NCI-H748 (cell line): ENCODE results near the gene FBXW9.
"Not testable (repeated sequence)": the region's sequence is repeated elsewhere in the genome, so short reads cannot be mapped to it uniquely, and the experiment has no call there.

Experiments
- DNase-seq: peaks from one replicate; lab custom pipeline; 2025; ENCODE audit not compliant: unreplicated experiment; lab: John Stamatoyannopoulos, UW

The FBXW9 gene

DNA sequence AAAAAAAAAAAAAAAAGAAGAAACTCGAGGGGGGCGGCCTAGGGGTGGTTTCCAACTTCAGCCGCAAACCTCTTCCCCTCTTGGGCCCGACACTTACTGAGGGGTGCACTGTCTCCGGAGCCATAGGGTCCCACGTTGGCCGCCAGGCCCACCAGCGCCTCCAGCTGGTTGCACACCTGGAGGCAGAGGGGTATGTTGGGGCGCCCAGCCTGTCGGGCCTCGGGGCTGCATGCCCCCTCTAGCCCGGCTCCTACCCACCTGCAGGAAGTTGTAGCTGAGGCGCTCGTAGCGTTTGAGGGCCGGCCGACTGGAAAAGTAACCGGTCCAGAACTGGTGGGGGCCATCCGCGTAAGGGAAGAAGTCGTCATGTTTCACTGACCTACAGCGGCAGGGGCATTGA lies 38.5 kb downstream of the FBXW9 start:
- DNase-seq = no peak

DNA sequence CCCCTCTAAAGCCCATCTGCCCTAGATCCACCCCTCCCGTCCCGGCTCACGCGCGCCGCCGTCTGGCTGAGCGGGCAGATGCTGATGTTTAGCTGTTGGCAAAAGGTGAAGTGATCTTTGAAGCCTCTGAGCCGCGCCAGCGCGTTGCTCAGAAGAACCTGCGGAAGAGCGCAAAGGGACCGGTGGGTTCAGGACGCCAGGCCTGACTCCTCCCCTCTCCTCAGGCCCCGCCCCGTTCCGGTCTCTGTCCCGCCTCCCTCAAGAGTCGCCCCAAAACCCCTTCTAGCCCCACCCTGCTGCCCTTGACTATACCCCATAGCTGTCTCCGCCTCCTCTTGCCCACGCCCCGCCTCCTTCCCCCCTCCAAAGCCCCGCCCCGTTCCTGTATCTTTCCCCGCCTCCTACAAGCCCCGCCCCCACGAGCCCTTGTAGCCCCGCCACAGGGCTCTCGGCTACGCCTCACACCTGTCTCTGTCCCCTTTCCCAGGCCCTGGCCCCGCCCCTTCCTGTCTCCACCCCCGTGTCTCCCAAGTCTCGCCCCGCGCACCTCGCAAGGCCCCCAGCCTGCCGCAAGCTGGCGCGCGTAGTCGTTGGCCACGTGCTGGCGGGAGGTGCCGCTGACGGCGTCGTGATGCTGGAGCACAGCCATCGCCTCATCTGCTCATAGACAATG lies 39.4 kb downstream of the FBXW9 start:
- DNase-seq = no peak

DNA sequence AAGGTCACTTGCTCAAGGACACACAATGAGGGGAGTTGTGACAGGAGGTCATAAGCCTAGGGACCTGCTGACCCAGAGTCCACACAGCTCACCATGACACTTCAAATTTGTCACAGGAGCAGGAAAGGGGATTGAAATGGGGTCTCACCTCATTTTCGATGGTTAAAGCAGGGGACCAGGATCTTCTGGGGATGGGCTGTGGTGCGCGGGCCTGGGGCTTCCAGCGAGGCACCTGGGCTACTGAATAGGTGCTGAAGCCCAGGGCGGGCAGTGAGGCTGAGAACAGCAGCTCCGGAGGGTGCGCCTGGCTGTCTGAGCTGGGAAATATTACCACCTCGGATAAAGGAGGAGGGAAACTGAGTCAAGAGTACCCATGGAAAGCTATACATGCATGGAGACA lies 40.9 kb downstream of the FBXW9 start:
- no peak for DNase-seq

DNA sequence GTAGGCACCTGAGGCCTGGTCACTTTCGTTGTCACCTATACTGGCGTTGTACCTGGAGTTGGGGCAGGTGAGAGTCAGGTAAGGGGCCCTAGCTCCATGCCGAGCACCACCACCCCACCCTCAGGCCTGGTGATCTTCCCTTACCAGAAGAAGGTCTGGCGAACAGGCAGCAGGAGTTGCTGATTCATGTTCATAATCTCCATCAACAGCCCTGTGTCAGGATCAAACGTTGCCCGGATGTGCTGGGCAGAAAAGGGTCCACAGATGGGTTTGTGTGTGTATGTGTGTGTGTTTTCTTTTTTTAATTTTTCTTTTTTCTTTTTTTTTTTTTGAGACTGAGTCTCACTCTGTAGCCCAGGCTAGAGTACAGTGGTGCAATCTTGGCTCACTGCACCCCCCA lies 44.2 kb downstream of the FBXW9 start:
- DNase-seq = no peak

DNA sequence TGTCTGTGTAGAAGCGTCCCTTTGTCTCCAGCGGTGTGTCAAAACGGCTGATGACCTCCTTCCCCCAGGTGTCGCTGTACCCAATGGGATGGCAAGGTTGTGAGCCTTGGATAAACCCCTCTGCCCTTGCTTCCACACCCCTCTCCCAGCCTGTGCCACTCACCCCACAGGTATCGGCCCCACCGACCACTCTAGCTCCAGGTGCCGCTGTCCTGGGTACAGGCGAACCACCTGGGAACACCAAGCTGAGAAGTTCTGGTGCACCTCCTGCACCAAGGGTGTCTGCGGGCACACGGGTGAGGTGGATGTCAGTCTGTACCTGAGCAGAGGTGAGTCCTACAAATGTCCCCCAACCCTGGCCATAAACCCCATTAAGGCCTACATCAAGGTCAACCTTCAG lies 46.5 kb downstream of the FBXW9 start:
- no peak for DNase-seq

DNA sequence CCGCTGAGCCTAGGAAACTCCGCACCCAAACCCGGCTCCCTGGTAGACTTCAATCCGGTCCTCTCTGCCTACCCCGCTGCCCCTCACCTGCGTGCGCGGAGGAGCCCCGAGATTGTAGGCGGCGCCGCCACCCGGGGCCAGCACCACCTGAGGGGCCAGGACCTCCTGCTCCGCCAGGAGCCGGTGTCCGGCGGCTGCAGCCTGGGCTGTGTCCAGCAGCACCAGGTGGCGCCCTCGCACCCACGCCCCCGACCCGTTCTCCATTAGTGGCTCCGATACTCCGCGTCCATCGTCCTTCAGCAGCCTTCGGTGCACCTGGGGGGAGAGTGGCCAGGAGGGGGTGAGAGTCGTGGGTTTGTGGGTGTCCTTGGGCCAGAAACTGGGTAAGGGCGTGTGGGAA lies 48.3 kb downstream of the FBXW9 start:
- DNase-seq = no peak

DNA sequence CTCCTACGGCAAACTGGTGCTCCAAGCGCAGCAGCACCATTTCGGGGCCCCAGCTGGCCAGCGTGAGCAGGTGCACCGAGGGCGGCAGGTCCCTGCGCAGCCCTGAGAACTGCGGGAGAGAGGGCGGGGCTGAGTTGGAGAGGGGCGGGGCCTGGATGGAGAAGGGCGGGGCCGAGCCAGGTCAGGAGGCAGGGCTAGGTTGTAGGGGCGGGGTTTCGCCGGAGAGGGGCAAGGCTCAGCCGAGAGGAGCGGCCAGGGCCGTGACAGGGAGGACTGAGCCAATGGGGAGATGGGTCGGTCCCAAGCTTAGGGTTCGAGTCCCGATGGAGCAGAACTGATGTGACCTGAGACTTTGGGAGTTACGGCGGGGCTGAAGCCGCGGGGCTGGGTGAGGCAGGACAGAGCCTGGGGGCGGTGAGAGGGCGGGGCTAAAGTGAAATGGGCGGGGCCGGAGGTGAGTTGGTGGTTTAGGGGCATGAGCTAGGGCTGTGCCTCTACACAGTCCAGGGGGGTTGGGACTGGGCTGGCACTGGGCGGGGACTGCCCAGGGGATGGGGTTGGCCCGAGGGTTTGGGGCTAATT lies 48.9 kb downstream of the FBXW9 start:
- peak; percentile 76 for DNase-seq

DNA sequence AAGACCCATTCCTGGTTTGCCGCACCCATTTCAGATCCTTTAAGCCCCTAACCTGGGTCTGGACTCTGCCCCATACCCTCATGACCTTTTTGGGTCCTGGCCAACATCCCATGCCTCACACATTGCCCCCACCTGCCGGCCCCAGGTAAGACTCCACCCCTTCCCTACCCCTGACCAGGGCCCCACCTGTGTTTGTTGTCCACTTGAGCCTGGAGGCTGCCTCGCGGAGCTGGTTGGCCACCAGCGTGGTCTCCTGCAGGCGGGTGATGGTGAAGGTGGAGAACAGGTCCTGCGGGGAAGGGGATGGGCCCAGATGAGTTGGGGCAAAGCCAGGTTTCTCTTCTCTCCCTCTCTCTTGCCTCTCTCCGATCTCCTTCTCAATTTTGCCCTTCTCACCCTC lies 49.4 kb downstream of the FBXW9 start:
- peak; percentile 76 for DNase-seq

DNA sequence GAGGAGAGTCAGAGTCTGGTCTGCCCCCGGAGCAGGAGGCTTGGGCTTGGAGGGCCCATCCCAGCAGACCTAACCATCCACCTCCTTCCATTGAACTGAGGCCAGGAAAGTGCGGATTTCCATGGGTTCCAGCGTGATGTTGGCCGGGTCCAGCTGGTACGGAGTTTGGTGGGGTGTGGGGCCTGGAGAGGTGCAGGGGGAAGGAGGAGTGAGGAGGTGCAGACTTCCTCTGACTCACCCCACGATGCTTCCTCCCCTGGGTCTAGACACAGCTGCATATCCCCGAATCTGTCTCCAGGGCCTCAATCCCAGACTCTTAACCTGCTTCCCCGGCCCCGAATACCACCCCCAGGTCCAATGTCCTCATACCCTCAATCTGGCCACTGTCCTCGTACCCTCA lies 49.9 kb downstream of the FBXW9 start:
- DNase-seq = no peak

DNA sequence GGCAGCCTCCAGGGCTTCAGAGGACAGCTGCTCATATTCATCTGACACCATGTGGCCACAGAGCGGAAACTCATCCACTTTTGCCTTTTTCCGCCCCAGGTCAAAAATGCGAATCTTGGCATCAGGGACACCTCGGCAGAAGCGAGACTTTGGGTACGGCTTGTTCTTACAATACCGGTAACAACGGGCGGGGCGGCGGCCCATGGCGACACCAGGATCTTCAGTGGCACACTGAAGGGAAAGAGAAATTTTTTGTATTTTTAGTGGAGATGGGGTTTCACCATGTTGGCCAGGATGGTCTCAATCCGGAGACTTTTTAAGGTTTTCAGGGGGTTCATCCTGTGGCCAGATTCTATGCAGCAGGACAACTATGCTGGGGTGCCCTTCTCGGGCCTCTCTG lies 52.7 kb downstream of the FBXW9 start:
- not testable (repeated sequence) for DNase-seq

DNA sequence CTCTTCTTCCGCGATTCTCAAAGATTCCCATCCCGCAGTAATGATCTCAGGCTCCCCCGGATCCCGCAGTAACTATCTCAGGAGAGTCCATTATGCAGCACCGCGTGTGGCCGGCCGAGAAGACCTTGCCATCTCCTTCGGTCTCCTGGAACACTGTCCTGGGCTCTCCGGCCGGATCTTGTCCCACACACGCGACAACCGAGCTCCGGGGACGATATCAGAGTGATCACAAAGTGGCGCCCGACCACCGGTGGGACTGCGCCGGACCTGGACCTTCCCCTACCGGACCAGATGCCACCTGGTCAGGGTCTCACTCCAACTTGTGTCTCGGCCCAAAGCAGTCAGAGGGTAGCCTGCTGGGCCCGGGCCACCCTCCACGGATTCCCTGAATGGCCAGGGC lies 53.9 kb downstream of the FBXW9 start:
- DNase-seq = no peak

DNA sequence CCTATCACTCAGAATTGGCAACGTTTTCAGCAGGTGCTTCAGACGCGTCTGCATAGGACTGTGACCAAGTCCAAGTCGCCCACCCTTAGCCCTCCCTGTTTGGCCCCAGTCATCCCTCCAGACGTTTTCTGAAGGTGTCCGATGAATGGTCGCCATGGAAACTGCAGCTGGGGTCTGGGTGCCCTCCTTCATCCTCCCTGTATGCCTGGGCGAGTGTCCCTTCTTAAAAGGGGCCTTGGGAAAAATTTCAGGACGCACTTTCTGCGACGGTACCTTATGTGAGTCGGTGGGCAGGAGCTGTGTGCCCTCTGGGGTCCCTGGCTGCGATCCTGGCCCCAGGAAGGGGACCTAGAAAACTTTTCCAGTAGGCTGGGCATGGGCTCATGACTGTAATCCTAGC lies 55.0 kb downstream of the FBXW9 start:
- no peak for DNase-seq

DNA sequence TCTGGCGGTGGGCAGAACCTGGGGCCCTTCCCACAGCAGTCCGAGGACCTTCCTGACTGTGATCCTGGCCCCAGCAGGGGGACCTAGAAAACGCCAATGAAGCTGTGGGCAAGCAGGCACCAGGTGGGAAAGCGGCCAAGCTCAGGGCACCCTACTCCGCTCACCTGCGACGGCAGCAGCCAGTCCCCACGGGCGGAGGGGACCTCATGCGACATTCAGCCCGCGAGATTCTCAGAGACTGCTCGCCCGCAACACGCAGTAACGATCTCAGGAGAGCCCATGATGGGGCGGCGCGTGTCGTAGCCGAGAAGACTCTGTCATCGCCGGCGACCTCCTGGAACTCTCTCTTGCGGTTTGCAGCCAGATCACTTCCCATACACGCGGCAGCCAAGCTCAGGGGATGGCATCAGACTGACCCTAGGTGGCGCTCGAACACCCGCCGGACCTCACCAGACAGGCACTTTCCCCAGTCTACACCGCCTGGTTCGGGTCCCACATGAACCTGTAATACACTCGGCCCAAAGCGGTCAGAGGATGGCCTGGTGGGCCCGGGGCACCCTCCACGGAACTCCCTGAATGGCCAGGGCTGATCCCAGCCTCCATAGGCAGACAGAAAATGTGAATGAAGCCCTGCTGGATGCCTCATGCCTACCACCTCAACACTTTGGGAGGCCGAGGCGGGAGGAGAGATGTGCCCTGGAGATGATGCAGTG lies 56.4 kb downstream of the FBXW9 start:
- DNase-seq = peak; percentile 62
